ENCODE data around the gene COA3.

COA3 gene

GRCh38 chr17:42817866-42818265 is 19.4 kb upstream of the COA3 start:
- no peak for DNase-seq

- no peak for DNase-seq
Observed at GRCh38 chr17:42814633-42815399, 16.3 kb upstream of the COA3 start.

- no peak for DNase-seq
Observed at GRCh38 chr17:42809250-42809649, 10.7 kb upstream of the COA3 start.

GRCh38 chr17:42806249-42806648 is 7.7 kb upstream of the COA3 start:
- DNase-seq, result no peak

- DNase-seq, result no peak
Observed at GRCh38 chr17:42804918-42805367, 6.4 kb upstream of the COA3 start.

DNA sequence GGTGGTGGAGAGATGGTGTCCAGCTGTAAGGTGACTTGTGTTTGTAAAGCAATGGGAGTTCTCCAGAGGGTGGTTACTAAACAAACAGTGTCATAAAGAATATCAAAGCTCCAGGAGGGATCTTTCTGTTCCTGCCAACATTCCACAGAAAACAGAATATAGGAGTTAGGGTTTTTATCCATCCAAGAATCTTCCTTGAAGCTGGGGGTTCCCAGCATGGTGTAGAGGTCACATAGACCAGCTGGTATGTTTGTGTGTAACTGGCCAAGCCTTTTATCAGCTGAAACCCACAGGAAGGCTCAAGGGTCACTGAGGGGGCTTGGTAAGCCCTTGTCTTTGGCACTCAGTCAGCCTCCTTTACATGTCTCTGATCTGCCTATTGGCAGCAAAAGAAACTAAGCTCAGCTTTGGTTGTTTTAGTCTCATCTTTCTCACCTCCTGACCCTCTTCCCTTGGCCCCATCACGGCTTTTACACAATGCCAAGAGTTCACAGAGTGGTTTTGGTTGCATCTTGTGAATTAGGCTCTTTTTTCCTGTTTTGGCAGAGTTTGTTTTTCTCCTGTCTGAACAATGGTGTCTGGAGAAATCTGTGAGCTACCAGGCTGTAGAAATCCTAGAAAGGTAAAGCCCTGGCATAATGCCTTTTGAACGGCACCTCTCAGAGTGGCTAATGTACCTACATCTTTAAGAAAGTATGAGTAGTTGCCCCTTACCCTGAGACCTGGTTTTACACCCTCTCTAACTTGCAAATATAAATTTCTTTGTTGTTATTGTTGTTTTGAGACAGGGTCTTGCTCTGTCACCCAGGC is 4.8 kb upstream of the COA3 start:
- no peak for DNase-seq

DNA sequence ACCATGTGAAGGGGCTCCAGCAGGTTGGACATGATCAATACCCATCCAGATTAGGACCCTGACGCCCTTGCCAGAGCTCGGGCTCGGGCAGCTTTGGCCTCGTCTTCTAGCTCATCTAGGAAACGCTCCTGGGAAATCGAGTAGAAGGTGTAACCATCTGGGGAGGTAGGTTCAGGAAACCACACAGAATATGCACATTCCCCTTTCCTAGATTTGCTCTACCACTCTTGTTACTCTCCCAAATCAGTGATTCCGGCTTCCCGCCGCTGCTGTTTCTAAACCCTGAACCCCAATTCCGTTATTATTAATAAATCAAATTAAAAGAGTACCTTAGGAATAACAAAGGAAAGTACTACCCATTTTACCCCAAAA is 507 bp downstream of the COA3 start:
- no peak for DNase-seq

- DNase-seq, result no peak
Observed at GRCh38 chr17:42797067-42798007, 1.2 kb downstream of the COA3 start.

- DNase-seq, result no peak
Observed at GRCh38 chr17:42796066-42796758, 2.3 kb downstream of the COA3 start.

DNA sequence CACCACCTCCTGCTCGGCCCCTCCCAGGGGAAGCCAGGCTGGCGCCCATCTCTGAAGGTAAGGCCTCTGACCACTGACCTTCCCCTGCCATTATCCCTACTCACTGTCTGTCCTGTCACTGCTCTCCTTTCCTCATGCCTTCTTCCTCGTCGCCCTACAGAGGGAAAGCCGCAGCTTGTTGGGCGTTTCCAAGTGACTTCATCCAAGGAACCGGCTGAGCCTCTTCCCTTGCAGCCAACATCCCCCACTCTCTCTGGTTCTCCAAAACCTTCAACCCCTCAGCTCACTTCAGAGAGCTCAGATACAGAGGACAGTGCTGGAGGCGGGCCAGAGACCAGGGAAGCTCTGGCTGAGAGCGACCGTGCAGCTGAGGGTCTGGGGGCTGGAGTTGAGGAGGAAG is 3.0 kb downstream of the COA3 start:
- DNase-seq, result no peak

GRCh38 chr17:42795061-42795460 is 3.4 kb downstream of the COA3 start:
- DNase-seq, result no peak

DNA sequence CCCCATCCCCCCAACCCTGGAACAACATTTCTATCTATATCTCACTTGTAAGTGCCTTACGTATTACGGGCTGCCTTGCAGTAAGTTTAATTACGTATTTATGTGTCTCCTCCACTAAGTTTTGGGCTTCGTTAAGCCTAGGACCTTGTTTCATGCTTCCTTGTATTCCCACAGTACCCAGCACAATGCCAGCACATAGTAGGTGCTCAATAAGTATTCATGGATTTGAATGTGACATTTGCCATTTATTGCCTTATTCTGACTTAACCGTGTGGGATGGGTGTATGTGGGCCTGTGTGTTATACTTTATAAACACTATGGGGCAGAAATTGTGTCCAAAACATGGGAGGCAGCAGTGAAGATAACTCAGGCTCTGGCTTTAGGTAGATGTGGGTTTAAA is 6.0 kb downstream of the COA3 start:
- DNase-seq, result no peak

GRCh38 chr17:42791948-42792347 is 6.6 kb downstream of the COA3 start:
- no peak for DNase-seq

DNA sequence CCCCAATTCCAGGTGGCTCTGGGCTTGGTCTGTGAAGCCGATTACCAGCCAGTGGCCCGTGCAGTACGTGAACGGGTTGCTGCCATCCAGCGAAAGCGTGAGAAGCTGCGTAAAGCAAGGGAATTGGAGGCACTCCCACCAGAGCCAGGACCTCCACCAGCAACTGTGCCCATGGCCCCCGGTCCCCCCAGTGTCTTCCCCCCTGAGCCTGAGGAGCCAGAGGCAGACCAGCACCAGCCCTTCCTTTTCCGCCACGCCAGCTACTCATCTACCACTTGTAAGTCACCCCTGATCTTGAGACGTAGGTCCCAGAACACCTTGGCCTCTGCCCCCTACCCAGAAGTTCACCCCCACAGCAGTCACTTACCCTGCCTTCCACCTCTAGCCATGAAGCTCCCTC is 11.2 kb downstream of the COA3 start:
- no peak for DNase-seq

- DNase-seq, result no peak
Observed at GRCh38 chr17:42784811-42785592, 13.5 kb downstream of the COA3 start.

DNA sequence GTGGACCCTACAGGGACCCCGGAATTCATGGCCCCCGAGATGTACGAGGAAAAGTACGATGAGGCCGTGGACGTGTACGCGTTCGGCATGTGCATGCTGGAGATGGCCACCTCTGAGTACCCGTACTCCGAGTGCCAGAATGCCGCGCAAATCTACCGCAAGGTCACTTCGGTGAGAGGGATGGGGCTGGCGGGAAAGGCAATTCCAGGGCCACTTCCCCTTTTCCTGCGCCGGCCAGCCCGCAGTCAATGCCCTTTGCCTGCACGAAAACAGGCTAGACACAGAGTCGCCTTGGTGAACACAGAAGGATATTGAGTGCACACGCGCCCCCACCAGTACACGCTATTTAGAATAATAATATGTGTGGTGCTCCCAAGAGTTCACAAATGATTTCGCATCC is 14.1 kb downstream of the COA3 start:
- DNase-seq, result no peak

GRCh38 chr17:42783791-42784138 is 14.7 kb downstream of the COA3 start:
- no peak for DNase-seq

GRCh38 chr17:42783062-42783790 is 15.3 kb downstream of the COA3 start:
- DNase-seq, result no peak

GRCh38 chr17:42782166-42783061 is 16.1 kb downstream of the COA3 start:
- DNase-seq, result no peak

DNA sequence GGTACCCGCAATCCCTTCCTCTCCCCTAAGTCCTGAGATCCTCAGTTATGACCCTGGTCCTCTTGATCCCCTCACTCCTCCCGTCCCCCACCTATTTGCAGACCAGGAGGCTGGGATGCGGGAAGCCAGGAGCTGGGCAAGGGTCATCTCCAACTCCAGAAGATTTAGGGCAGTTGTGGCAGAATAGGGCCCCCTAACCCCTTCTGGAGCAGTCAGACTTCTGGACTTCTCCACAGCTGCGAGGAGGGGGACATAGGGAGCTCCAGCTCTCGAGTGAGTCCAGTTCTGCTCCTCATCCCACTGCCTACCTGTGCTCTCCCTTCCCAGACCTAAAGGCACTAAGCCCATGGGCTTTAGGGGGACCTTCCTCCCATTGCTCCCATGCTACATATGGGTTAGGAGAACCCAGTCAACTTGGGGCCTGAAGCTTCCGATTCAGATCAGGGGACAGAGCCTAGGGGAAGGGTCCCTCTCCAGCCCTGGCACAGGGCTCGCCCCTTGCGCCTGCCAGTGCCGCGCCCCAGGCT is 16.8 kb downstream of the COA3 start:
- DNase-seq, result no peak

Measured in CD4-positive, alpha-beta T cell treated with Interleukin-4 for 1 hour (primary cell).